HG03108 (cell line): ENCODE data around the gene IL31.

ENCODE experiments used
- ATAC-seq: cut with Tn5 transposase; IDR thresholded peaks from one replicate; pipeline ENCODE4 v1.9.1; 2021; ENCODE audit warnings: moderate library complexity; ENCODE audit not compliant: unreplicated experiment

The IL31 gene

DNA sequence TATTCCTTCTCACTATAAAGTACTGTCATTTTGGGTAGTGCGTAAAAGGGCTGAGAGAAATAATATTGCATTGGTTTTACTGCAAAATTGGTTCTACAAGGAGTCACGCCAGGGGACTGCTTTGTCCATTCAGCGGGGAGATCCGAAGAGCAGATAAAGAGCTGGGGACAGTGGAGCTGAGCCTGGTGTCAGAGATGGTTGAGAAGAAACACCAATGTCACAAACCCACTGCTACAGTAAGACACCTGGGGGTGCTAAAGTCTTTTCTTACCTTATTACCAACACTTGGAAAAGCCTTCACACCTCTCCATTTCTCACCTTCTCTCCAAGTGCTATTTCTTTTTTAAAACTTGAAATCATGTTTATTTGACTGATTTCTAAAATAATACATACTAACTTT, 14.1 kb downstream of the IL31 start:
- ATAC-seq: no peak

DNA sequence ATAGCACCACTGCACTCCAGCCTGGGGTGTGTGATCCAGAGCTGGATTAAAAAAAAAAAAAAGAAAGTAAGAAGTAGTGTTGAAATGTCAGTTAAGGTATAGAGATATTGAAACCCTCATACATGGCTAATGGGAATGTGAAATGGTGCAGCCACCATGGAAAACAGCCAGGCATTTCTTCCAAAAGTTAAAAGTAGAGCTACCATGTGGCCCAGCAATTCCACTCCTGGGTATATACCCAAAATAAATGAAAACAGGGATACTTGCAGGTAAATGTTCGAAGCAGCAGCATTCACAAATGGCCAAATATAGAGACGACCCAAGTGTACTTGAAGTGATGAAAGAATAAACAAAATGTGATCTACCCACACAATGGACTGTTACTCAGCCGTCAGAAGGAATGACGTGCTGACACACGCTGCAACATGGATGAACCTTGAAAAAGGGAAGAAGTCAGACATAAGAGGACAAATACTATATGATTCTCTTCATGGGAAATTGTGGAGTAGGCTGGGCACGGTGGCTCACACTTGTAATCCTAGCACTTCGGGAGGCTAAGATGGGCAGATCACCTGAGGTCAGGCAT, 15.2 kb downstream of the IL31 start:
- ATAC-seq: no peak

DNA sequence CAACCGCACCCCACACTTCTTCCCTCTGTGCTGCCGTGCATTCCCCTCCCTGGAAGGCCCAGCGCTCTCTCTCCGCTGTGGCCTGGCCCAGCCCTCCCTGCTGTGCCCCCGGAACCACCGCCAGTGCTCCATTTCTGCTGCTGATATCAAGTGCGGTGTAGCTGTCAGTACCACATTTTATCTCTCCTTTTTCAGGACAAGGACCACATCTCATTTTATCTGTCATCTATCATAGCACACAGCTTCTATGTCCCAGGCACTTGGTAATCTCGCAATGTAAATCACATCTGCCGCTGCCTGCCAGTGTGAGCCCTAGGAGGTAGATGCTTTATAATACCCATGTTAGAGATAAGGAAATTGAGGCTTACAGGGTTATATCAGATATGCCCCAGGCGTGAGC, 18.3 kb downstream of the IL31 start:
- ATAC-seq: no peak

DNA sequence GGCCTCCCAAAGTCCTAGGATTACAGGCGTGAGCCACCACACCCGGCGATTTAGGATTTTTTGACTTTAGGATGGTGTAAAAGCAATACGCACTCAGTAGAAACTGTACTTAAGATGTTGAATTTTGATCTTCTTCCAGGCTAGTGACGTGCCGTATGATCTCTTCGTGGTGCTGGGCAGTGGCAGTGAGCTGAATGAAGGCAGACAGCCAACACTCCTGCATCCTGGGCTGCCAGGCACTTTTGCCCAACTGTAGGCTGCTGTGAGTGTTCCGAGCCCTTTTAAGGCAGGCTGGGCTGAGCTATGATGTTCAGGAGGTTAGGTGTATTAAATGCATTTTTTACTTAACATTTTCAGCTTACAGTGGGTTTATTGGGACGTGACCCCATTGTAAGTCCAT, 21.3 kb downstream of the IL31 start:
- no peak for ATAC-seq

DNA sequence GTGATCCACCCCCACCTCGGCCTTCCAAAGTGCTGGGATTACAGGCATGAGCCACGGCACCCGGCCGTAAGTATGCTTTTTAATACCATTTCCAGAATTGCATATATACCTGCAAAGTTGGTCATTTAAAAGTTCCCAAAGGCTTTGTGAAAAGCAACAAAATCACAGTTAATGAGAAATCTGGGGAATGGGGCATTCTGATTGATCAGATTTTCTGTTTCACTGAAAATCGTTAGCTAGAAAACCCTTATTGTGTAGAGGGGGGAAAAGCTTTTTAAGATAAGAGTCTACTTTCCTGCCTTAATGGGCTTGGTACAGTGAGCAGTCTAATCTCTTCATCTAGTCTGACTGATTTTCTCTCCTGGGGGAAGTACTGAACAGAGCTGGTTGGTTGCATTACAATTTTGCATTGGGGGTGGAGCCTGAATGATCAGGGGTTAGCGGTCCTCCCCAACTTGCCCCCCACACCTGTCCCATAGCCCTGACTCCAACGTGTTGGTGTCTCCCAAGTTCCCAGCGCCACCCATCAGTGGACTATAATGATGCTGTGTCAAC, 23.8 kb downstream of the IL31 start:
- no peak for ATAC-seq

DNA sequence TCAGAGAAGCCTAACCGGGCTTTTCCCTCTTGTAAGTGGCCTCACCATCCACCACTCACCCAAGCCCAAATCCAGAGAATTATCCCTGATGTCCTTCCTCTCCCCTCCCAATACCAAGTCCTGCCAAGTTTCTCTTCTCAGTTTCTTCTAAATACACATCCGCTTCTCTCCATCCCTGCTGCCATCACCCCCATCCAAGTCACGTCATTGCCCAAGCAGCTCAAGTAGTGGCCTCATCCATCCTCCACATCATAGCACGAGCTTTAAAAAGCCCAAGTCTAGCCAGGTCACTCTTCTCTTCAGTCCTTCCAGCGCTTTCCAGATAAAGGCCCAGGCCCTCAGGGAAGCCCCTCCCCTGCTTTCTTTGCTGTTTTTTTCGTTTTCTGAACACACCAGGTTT, 25.4 kb downstream of the IL31 start:
- no peak for ATAC-seq

DNA sequence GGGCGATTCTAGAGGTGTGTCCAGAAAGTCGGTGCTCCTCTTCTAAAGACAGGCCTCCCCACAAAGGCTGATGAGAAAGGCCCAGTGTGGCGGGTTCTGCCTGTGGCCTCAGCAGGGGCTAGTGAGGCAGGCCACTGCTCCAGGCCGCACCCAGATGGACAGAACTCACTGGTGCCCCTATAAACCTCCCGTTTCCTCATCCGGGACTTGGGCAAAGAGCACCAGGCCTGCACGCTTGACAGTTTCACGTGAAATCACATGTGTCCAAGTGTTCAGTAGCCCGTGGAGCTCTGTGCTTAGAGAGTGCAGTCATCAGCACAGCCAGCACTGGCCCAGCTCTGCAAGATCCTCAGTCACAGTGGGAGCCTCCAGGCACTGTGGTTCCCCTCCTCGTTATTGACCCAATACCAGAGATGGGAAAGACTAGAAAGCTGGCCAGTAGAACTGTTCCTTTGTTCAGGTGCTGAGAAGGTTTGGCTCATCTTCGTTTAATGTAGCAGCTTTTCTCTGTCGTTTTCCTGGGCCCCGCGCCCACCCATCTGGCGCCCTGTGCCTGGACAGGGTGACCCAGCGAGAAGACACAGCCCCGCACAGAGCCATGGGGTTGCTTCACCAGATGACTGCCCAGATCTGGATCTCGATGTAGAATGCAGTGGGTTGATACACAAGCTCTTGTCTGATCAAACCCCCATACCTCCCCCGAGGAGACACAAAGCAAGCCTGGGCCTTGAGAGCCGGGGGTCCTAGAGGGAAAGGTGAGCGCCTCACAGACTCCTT, 26.3 kb downstream of the IL31 start:
- no peak for ATAC-seq

DNA sequence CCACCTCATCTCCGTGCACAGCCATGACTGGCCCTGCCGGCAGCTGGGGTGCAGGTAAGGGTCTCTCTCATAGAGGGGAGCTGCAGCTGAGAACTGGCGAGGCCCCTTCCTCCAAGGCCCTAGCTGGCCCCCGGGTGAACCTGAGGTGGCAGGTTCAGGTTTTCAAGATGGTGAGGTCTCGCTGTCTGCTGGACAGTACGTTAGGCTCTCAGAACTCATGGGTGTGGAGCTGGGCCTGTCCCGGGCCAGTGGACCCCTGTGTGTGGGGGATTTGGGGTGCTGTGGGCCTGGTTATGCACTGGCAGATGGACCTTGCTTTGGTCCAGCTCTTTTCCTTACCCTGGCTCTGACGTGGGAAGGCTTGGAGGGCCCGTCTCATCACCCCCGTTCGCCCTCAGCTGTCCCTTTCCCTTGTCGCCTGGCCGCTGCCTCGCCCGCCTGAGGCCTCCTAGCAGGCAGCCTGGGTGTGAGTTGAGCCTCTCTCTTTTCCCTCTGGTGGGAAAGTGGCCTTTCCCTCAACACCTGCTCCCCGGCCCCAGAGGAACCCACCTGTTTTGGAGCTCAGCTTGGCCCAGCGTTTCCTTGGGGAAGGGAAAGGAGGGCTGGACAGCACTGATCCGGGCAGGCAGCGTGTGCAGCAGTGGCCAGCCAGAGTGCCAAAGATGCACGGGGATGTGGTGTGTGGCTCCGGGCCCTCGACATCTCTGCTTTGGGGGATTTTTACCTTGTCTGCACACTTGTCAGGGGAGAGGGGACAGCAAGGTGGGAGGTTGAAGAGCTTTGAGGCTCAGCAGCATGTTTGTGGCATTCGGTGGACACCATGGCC, 28.3 kb downstream of the IL31 start:
- no peak for ATAC-seq

DNA sequence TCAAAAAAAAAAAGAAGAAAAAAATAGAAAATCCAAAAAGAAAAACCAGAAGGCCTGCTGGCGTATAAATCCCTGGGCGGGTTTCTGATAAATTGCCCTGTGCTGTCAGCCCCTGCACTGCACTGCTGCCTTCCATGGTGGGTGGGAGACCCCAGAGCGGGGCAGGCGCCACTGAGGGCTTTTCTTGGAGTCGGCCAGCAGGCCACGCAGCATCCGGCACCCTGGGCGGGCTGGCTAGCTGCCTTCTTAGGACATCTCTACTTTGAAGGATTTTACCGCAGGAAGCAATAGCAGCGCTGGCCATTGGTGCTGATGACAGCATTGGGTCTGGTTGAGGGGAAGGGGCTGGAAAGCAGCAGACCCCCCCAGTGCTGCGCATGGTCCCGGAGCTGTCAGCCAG, 29.1 kb downstream of the IL31 start:
- ATAC-seq: no peak

DNA sequence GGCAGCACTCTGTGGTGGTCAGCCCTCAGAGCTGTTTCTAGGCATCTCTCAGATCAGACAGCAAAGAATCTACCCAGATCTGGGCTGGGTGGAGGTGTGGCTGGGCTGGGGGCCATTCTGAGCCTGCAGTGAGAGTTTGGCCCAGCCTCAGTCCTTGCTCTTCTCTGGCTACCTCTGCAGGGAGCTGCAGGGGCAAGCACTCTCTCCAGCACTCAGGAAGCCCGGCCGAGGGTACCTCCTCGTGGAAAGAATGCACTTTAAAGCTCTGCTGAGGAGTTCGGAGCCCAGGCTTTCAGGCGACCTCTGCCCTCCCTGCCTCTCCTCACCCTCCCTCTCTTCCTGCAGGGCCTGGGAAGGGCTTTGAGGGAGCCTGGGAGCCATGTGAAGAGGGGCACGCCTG, 31.2 kb downstream of the IL31 start:
- ATAC-seq: no peak

DNA sequence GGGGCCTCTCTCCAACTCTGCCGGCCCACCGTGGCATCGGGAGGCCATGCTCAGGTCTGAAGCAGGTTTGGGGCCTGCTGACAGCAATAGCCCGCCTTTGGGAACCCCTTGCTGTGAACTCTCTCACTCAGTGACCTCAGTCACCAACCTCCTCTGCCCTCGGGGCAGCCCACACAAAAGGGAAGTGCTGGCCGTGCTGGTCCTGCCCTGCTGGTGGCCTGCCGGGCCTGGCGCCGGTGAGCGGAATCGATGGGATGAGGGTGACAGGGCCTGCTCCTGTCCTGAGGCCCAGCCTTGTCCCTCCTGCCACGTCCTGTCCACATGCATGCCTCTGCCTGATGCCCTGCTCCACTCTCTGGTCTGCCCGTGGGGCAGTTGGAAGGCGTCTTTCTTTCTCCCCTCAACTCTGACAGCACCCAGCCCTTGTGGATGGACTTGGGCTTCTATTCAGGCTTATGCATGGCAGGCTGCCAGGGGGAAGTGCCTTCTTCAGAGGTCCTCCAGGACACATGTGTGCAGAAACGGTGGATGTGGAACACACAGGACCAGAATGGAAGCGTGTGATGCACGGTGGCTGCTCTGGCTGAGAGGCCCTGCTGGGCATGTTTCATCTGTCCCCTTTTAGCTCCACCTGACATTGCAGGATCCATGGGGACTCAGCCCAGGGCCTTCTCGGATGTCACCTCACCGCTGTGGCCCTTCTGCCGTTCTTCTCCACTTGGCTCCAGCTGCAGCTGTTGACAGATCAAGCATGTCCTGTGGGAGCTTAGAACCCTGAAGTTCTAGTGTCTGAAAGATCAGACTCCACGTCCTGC, 31.9 kb downstream of the IL31 start:
- no peak for ATAC-seq

DNA sequence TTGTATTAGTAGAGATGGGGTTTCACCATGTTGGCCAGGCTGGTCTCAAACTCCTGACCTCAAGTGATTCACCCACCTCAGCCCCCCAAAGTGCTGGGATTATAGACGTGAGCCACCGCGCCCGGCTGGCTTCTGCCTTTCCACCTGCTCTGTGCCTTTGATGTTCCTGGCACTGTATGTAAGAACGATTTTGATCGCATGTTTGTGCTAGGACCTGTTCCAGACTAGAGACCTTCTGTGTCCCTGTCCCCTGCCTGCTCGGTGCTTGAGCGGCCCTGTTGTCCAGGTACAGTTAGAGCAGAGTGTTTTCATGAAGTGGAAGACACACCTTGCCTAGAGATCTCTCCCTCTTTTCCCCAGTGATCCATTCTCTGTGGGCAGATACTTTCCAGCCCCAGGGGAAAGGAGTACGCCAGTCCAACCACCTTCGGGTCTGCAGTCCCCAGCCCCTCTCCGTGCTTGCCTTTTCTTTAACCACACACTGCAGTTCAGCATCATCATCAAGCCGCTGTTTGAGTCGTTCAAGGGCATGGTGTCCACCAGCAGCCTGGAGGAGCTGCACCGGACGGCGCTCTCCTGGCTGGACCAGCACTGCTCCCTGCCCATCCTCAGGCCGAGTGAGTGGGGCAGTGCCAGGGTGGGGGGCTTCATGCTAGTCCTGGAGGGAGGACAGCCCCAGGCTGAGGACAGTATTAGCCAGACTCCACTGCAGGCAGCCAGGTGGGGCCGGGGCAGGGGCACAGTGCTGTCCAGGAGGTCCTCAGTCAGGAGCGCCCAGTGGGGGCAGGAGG, 33.4 kb downstream of the IL31 start:
- ATAC-seq: no peak

DNA sequence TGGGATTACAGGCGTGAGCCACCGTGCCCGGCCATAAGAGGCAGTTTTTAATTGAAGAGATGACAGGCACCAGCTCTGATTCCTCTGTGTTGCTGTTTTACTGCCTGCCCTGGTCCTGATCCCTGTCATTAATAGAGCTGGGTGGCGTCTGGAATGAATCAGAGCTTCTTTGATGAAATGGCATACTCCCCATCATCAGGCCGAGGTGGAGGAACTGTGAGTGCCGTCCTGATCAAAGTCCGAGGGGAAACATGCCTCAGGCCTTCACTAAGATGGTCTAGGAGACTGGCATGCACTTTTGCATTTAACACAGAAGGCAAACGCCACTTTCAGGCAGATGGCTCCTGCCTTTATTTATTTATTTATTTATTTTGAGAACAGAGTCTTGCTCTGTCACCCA, 34.1 kb downstream of the IL31 start:
- ATAC-seq: no peak

DNA sequence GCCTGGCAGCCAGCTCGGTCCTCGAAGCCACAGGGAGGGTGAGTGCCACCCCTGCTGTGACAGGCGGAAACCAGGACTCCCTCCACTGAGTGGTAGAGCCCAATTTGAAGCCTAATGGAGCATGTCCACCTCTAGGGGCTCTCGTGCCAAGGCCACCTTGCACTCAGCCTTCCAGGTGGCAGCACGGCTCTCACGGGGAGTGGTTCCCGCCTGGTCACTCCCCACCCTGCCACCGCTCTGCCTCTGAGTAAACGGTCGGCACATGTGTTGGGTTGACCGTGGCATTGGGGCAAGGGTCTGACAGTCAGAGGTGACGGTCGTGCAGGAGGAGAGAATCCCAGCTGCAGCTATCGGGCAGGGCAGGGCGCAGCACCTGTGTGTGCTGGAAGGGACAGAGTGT, 34.8 kb downstream of the IL31 start:
- ATAC-seq: no peak

DNA sequence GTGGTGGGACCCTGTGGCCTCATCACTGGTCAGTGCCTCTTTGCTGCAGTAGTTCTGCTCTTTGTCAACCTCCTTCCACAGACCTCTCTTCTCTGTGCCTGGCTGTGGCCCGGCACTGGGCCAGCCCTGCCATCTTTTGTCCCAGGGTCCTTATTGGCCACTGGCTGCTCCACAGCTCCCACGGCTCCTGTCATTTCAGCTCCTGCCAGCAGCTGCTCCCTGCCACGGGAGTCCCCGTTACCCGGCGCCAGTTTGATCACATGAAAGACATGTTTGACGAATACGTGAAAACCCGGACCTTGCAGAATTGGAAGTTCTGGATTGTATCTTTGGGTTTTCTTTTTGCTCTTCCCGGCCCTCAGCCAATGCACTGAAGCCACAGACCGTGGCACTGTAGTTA, 35.4 kb downstream of the IL31 start:
- no peak for ATAC-seq

DNA sequence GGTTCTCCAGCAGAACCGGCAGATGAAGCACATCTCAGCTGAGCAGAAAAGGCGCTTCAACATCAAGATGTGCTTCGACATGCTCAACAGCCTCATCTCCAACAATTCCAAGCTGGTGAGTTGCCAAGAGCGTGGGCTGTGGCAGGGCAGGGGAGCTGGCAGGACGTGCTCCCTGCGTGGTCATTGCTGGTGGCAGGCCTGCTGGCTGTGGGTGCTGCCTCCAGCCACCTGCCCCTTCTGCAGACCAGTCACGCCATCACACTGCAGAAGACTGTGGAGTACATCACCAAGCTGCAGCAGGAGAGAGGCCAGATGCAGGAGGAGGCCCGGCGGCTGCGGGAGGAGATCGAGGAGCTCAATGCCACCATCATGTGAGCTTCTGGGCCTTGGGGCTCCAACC, 35.8 kb downstream of the IL31 start:
- ATAC-seq: no peak

DNA sequence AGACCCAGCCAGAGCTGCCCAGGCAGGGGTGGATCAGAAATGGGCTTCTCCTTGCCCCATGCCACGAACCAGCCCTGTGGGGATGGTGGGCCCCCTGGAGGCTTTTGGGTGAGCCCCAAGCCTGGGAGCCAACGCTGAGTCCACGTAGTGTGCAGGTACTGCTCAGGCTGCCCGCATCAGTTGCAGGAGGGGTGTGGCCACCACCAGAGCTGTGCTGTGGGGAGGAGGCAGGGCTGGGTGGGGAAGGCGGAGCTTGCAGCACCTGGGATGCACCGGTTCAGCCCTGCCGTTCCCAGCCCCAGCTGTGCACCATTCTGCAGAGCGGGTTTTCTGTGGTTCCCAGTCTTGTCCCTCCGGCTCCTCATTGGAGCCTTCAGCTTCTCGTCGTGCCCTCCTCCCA, 36.3 kb downstream of the IL31 start:
- ATAC-seq: no peak

DNA sequence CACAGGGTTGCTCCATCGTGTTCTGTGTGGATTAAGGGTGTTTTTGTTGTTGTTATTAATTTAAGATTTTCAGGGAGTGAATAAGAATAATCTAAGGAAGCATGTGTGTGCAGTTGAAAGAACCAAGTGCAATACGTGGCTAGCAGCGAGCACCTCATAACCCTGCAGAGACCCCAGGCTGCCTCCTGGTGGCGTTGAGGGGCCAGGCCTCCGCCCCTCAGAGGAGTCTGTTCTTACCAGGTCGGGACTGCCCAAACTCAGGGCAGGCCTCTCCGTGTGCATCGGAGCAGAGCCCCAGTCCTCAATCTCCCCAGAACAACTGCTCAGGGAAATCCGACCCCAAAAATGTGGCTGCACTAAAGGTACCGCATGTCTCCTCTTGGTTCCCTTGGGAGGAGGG, 36.8 kb downstream of the IL31 start:
- no peak for ATAC-seq

DNA sequence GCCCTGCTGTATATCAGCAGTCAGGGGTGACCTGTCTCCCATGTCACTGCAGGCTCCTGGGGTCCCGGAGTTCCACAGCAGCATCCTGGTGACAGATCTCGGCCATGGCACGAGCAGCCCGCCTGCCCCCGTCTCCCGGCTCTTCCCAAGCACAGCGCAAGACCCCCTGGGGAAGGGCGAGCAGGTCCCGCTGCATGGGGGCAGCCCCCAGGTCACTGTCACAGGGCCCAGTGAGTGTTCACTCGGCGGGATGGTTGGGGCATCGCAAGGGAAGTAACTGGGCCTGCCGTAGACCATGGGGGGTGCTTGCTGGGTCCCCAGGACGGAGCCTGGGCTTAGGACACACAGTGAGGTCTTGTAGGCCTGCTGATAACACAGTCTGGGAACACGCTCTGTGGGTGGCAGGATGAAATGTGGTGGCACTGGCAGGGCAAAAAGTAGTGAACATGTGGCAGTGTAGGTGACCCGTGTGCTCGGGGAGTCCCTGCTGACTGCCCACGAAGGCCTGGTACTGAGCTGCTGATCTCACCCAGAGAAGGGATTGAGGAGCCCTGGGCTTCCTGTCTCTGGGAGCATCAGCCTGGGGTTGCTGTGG, 38.5 kb downstream of the IL31 start:
- no peak for ATAC-seq
